Measurements from ENCODE around the gene KLHL29. TPM values are rescaled to one million over a fixed set of nuclear protein-coding genes. Genes with fewer than 3 reads are reported as not detected.

The KLHL29 gene
- total RNA-seq, 2 donors from 2014 or later: 1.0 to 2.4 TPM

DNA sequence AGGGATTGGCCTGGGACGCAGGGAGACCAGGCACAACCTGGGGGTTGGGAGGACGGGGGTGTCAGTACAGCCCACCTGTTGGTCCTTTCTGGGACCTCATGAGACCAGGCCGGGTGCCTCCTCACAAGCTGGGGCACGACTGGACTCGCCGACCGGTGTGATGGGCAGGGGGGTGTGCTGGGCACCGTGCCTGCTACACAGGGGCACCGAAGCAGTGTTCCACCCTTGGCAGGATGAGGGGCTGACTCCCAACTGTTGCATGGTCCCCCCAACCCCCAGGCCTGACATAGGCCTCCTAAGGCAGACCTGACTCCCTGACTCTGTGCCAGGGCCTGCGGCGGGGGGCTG is 285.2 kb downstream of the KLHL29 start:
- Histone ChIP-seq H3K9ac (ENCODE audit: extremely low read depth, low read length, poor library complexity, severe bottlenecking) (no peak overlapping the region), H3K9me3 (ENCODE audit: control insufficient read depth, low read length) (no peaks in the 10 kb centered on the region), H3K4me1 (ENCODE audit: control insufficient read depth, insufficient read depth, low read length) (no peaks in the 10 kb centered on the region), H3K36me3 (ENCODE audit: control insufficient read depth, insufficient read depth, low read length) (no peaks in the 10 kb centered on the region), H3K27ac (ENCODE audit: low read depth, low read length) (no peak overlapping the region), H3K4me3 (ENCODE audit: low read length) (no peak overlapping the region), H3K27me3 (ENCODE audit: control insufficient read depth, insufficient read depth, low read length, poor library complexity, severe bottlenecking) (no peaks in the 10 kb centered on the region)
- Mint-ChIP-seq H3K4me1 (peaks cover 7% of the 10 kb centered on the region), H3K27me3 (ENCODE audit: insufficient read depth) (no peaks in the 10 kb centered on the region), H3K9me3 (no peaks in the 10 kb centered on the region), H3K27ac (no peak overlapping the region), H3K36me3 (ENCODE audit: low read depth) (no peaks in the 10 kb centered on the region), H3K4me3 (no peak overlapping the region)
- no peak for DNase-seq
- WGBS, 2 experiments (ENCODE audit: insufficient coverage in 1 of 2, insufficient read length in 1 of 2): 92 to 94% methylated on average over 8 to 11 of the region's 11 CpGs
- TF ChIP-seq, protein P1, sequence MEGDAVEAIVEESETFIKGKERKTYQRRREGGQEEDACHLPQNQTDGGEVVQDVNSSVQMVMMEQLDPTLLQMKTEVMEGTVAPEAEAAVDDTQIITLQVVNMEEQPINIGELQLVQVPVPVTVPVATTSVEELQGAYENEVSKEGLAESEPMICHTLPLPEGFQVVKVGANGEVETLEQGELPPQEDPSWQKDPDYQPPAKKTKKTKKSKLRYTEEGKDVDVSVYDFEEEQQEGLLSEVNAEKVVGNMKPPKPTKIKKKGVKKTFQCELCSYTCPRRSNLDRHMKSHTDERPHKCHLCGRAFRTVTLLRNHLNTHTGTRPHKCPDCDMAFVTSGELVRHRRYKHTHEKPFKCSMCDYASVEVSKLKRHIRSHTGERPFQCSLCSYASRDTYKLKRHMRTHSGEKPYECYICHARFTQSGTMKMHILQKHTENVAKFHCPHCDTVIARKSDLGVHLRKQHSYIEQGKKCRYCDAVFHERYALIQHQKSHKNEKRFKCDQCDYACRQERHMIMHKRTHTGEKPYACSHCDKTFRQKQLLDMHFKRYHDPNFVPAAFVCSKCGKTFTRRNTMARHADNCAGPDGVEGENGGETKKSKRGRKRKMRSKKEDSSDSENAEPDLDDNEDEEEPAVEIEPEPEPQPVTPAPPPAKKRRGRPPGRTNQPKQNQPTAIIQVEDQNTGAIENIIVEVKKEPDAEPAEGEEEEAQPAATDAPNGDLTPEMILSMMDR (conservative IDR thresholded peaks at IDR 0.05): no peak

DNA sequence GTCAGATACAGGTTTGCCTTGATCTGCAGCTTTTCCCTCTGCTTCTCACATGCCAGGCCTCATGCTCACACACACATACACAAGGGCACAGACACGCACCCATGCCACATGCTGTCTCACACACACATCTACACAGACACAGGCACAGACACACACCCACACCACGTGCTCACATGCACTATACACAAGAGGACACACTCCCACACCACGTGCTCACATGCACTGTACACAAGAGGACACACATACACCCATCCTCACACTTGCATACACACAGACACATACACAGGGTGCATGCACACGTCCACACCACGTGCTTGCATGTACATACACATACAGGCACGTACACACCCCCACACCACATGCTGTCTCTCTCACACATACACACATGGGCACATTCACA is 288.1 kb downstream of the KLHL29 start:
- Histone ChIP-seq H3K27me3 (ENCODE audit: control insufficient read depth, insufficient read depth, low read length, poor library complexity, severe bottlenecking) (no peaks in the 10 kb centered on the region), H3K4me3 (ENCODE audit: low read length) (no peak overlapping the region), H3K9ac (ENCODE audit: extremely low read depth, low read length, poor library complexity, severe bottlenecking) (no peak overlapping the region), H3K9me3 (ENCODE audit: control insufficient read depth, low read length) (no peaks in the 10 kb centered on the region), H3K4me1 (ENCODE audit: control insufficient read depth, insufficient read depth, low read length) (no peaks in the 10 kb centered on the region), H3K27ac (ENCODE audit: low read depth, low read length) (no peak overlapping the region), H3K36me3 (ENCODE audit: control insufficient read depth, insufficient read depth, low read length) (no peaks in the 10 kb centered on the region)
- no peak overlapping the region for H3K27ac Mint-ChIP-seq
- H3K9me3 Mint-ChIP-seq: no peaks in the 10 kb centered on the region
- DNase-seq: no peak
- no peak overlapping the region for H3K4me3 Mint-ChIP-seq
- TF ChIP-seq, protein P1 (conservative IDR thresholded peaks at IDR 0.05): no peak
- H3K36me3 Mint-ChIP-seq (ENCODE audit: low read depth): no peaks in the 10 kb centered on the region
- 83 to 91% methylated on average over 1 to 6 of the region's 6 CpGs for WGBS, 2 experiments (ENCODE audit: insufficient coverage in 1 of 2, insufficient read length in 1 of 2)
- H3K27me3 Mint-ChIP-seq (ENCODE audit: insufficient read depth): no peaks in the 10 kb centered on the region
- H3K4me1 Mint-ChIP-seq: peaks cover 7% of the 10 kb centered on the region

DNA sequence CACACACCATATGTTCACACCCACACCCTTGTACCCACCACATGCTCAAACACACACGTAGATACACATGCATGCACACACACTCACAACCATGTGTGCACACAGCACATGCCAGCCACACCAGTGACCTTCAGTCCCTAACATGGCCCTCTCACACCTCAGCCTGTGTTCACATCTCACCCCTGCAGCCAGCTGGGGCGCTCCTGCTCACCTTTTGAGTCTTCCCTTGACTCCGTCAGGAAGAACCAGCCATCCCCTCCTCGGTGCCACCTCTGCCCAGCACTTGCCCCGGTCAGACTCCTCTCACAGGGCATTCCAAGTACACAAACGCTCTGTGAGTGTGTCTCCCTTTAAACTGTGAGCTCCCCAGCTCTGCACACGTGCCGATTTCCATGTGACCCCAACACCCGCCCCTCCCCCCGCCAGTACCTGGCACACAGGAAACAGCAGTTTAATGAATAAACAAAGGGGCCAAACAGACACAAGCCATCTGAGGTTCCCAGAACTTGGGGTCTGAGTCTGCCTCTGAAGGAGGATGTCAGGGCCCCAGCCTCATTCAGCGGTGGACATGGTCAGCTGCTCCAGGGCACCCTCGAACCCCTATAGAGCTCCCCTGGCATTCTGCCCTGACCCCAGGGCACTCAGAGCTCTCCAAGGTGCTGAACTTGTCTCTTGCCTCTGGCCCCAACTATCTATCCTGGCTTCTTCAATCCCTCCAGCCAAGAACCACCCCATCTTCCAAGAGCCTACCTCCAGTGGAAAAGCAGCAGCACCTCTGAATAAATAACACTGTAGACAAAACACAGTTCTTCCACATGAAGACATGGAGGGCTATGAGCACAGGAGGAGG is 289.1 kb downstream of the KLHL29 start:
- no peak overlapping the region for H3K27ac Mint-ChIP-seq

More for the DNA sequence above, 289.1 kb downstream of the KLHL29 start:
- no peaks in the 10 kb centered on the region for H3K4me1 ChIP-seq (ENCODE audit: control insufficient read depth, insufficient read depth, low read length)
- Mint-ChIP-seq H3K4me3 (no peak overlapping the region), H3K4me1 (peaks cover 7% of the 10 kb centered on the region), H3K36me3 (ENCODE audit: low read depth) (no peaks in the 10 kb centered on the region), H3K27me3 (ENCODE audit: insufficient read depth) (no peaks in the 10 kb centered on the region), H3K9me3 (peaks cover 3% of the 10 kb centered on the region)
- no peaks in the 10 kb centered on the region for H3K36me3 ChIP-seq (ENCODE audit: control insufficient read depth, insufficient read depth, low read length)
- H3K9me3 ChIP-seq (ENCODE audit: control insufficient read depth, low read length): no peaks in the 10 kb centered on the region
- H3K4me3 ChIP-seq (ENCODE audit: low read length): no peak overlapping the region
- WGBS, 2 experiments (ENCODE audit: insufficient coverage in 1 of 2, insufficient read length in 1 of 2): 77 to 84% methylated on average over 8 to 12 of the region's 12 CpGs
- H3K9ac ChIP-seq (ENCODE audit: extremely low read depth, low read length, poor library complexity, severe bottlenecking): no peak overlapping the region
- peak; percentile 87 for DNase-seq
- no peaks in the 10 kb centered on the region for H3K27me3 ChIP-seq (ENCODE audit: control insufficient read depth, insufficient read depth, low read length, poor library complexity, severe bottlenecking)
- TF ChIP-seq, protein P1 (conservative IDR thresholded peaks at IDR 0.05): peak; percentile 15
- H3K27ac ChIP-seq (ENCODE audit: low read depth, low read length): no peak overlapping the region

Data from endodermal cell (in vitro differentiated cells).